ENCODE results near the gene SH3PXD2A. TPM values are rescaled to one million over a fixed set of nuclear protein-coding genes. Genes with fewer than 3 reads are reported as not detected.

The SH3PXD2A gene
- total and polyA plus RNA-seq, 3 donors from 2014 or later = 10.8 to 12.1 (median 12.0) TPM

GRCh38 chr10:103745341-103746247 lies 109.8 kb downstream of the SH3PXD2A start:
- H3K4me3 ChIP-seq = no peak overlapping the region
- H3K27ac ChIP-seq = no peak overlapping the region
- no peaks in the 10 kb centered on the region for H3K9me3 ChIP-seq
- H3K4me1 ChIP-seq = peaks cover 4% of the 10 kb centered on the region
- intact Hi-C loops (cut with DNase I; ENCODE audit: low total_unique reads) = no loop called here
- no peak for DNase-seq
- TF ChIP-seq CTCF (IDR thresholded peaks at IDR 0.05) (no peak), POLR2A (IDR thresholded peaks at IDR 0.05) (no peak)
- 80 to 89% methylated on average over 10 to 17 of the region's 17 CpGs for WGBS, 2 donors
- no peaks in the 10 kb centered on the region for H3K27me3 ChIP-seq
- no peaks in the 10 kb centered on the region for H3K36me3 ChIP-seq (ENCODE audit: low read depth, missing control alignments)

- WGBS, 2 donors = 56 to 81% methylated on average over 6 of the region's 6 CpGs
- intact Hi-C loops (cut with DNase I; ENCODE audit: low total_unique reads) = no loop called here
- Histone ChIP-seq H3K9me3 (no peaks in the 10 kb centered on the region), H3K27ac (no peak overlapping the region), H3K36me3 (ENCODE audit: low read depth, missing control alignments) (no peaks in the 10 kb centered on the region), H3K4me1 (peaks cover 16% of the 10 kb centered on the region), H3K27me3 (no peaks in the 10 kb centered on the region), H3K4me3 (no peak overlapping the region)
- TF ChIP-seq CTCF (IDR thresholded peaks at IDR 0.05) (no peak), POLR2A (IDR thresholded peaks at IDR 0.05) (no peak)
- peak; percentile 31 for DNase-seq
Observed at GRCh38 chr10:103742824-103743223, 112.6 kb downstream of the SH3PXD2A start.

GRCh38 chr10:103740611-103741010 lies 114.8 kb downstream of the SH3PXD2A start:
- no peaks in the 10 kb centered on the region for H3K36me3 ChIP-seq (ENCODE audit: low read depth, missing control alignments)
- 82 to 83% methylated on average over 5 of the region's 5 CpGs for WGBS, 2 donors
- peaks cover 16% of the 10 kb centered on the region for H3K4me1 ChIP-seq
- no peak for TF ChIP-seq POLR2A (IDR thresholded peaks at IDR 0.05)
- TF ChIP-seq CTCF (IDR thresholded peaks at IDR 0.05) = no peak
- H3K27me3 ChIP-seq = no peaks in the 10 kb centered on the region
- no peak overlapping the region for H3K4me3 ChIP-seq
- no peak for DNase-seq
- no peak overlapping the region for H3K27ac ChIP-seq
- H3K9me3 ChIP-seq = no peaks in the 10 kb centered on the region
- intact Hi-C loops (cut with DNase I; ENCODE audit: low total_unique reads) = no loop called here

- WGBS, 2 donors = 46 to 50% methylated on average over 13 of the region's 13 CpGs
- no peak for TF ChIP-seq CTCF (IDR thresholded peaks at IDR 0.05)
- no peak for TF ChIP-seq POLR2A (IDR thresholded peaks at IDR 0.05)
- no peaks in the 10 kb centered on the region for H3K9me3 ChIP-seq
- intact Hi-C loops (cut with DNase I; ENCODE audit: low total_unique reads) = no loop called here
- H3K27me3 ChIP-seq = no peaks in the 10 kb centered on the region
- H3K4me1 ChIP-seq = peaks cover 16% of the 10 kb centered on the region
- DNase-seq = peak; percentile 45
- no peak overlapping the region for H3K27ac ChIP-seq
- H3K4me3 ChIP-seq = no peak overlapping the region
- no peaks in the 10 kb centered on the region for H3K36me3 ChIP-seq (ENCODE audit: low read depth, missing control alignments)
Observed at GRCh38 chr10:103739039-103739764, 116.2 kb downstream of the SH3PXD2A start.
